GM12878 (cell line): Measurements from ENCODE around the gene TTC16. TPM values are rescaled to one million over a fixed set of nuclear protein-coding genes. Genes with fewer than 3 reads are reported as not detected.

Experiments
- KDM1A ChIP-seq: fragments of 200-600 bp; sonication (generic); IDR thresholded peaks from 2 replicates; pipeline ENCODE4 v1.6.1; 2016; ENCODE audit warnings: borderline replicate concordance
- MYB ChIP-seq: fragments of 150-350 bp; IDR thresholded peaks from 2 replicates; pipeline ENCODE4 v1.6.1; 2014; ENCODE audit warnings: mild to moderate bottlenecking, low read depth, low read length, borderline replicate concordance
- NFYB ChIP-seq: IDR thresholded peaks from 2 replicates; pipeline ENCODE4 v1.6.1; 2011; ENCODE audit warnings: low read depth, mild to moderate bottlenecking, low read length, improper control_type of control experiment, moderate library complexity; ENCODE audit not compliant: insufficient read depth
- RB1 ChIP-seq: fragments of 450-650 bp; formaldehyde crosslinking; IDR thresholded peaks from 2 replicates; pipeline ENCODE4 v1.6.1; 2017; ENCODE audit warnings: mild to moderate bottlenecking, borderline replicate concordance
- TCF7 ChIP-seq: IDR thresholded peaks from 2 replicates; pipeline ENCODE4 v1.6.1; 2014; ENCODE audit warnings: antibody characterized with exemption, borderline replicate concordance
- ZSCAN29 ChIP-seq: fragments of 450-650 bp; IDR thresholded peaks from 2 replicates; pipeline ENCODE4 v1.6.1; 2017; ENCODE audit warnings: mild to moderate bottlenecking, moderate library complexity
- polyA plus RNA-seq, 11 experiments: library from polyadenylated mRNA; depleted of rRNA in 4 of 11; unstranded in 6 of 11; stranded (reverse) in 5 of 11; fragments of >200 nt; fragmentation: Nextera tagmentation in 4 of 11; fragmentation: Illumina TruSeq in 1 of 11; extraction: Ambion mirVana in 4 of 11; extraction: Trizol in 1 of 11; gene quantifications; 1 replicate in 1 of 11; 2 replicates in 10 of 11; pipeline versions ENCODE4 v1.2.1 to v1.2.3, GENCODE V29; 2011 to 2016; ENCODE audit warnings: inconsistent platforms in 2 of 11, missing spikeins in 2 of 11, low read depth in 1 of 11
- total RNA-seq, 4 experiments: library from RNA; depleted of rRNA in 3 of 4; stranded (reverse); fragments of >200 nt in 3 of 4; fragmentation: Illumina TruSeq in 1 of 4; extraction: Trizol in 1 of 4; gene quantifications; 2 replicates each; pipeline versions ENCODE4 v1.2.1 to v1.2.3, GENCODE V29; 2013 to 2021
- TF ChIP-seq, protein P1 (sequence below): IDR thresholded peaks from 2 replicates; pipeline ENCODE4 v1.6.1; 2012; ENCODE audit warnings: improper control_type of control experiment, low read depth, low read length; ENCODE audit not compliant: insufficient replicate concordance
- TF ChIP-seq, protein P2 (sequence below): fragments of 450-650 bp; IDR thresholded peaks from 2 replicates; pipeline ENCODE4 v1.6.1; 2018; ENCODE audit warnings: borderline replicate concordance, mild to moderate bottlenecking; ENCODE audit not compliant: partially characterized antibody
- TF ChIP-seq, protein P3 (sequence below): fragments of 450-650 bp; formaldehyde crosslinking; IDR thresholded peaks from 2 replicates; pipeline ENCODE4 v1.4.0; 2020; ENCODE audit warnings: mild to moderate bottlenecking, moderate library complexity
- TF ChIP-seq, protein P4 (sequence below): fragments of 150-350 bp; IDR thresholded peaks from 2 replicates; pipeline ENCODE4 v1.6.1; 2014; ENCODE audit warnings: mild to moderate bottlenecking, low read depth, low read length
- TF ChIP-seq, protein P5 (sequence below): fragments of 450-650 bp; IDR thresholded peaks from 2 replicates; pipeline ENCODE4 v1.6.1; 2017; ENCODE audit warnings: mild to moderate bottlenecking, low read depth, inconsistent platforms; ENCODE audit not compliant: poor library complexity, severe bottlenecking
- TF ChIP-seq, protein P6 (sequence below): IDR thresholded peaks from 2 replicates; pipeline ENCODE4 v1.6.1; 2012; ENCODE audit warnings: low read depth, low read length, improper control_type of control experiment

Gene TTC16
- total and polyA plus RNA-seq, 10 of the 15 experiments (the other 5 are each of a cell fraction or from before 2014, with no cell fraction given), result 0.03 TPM; not detected in 9

DNA sequence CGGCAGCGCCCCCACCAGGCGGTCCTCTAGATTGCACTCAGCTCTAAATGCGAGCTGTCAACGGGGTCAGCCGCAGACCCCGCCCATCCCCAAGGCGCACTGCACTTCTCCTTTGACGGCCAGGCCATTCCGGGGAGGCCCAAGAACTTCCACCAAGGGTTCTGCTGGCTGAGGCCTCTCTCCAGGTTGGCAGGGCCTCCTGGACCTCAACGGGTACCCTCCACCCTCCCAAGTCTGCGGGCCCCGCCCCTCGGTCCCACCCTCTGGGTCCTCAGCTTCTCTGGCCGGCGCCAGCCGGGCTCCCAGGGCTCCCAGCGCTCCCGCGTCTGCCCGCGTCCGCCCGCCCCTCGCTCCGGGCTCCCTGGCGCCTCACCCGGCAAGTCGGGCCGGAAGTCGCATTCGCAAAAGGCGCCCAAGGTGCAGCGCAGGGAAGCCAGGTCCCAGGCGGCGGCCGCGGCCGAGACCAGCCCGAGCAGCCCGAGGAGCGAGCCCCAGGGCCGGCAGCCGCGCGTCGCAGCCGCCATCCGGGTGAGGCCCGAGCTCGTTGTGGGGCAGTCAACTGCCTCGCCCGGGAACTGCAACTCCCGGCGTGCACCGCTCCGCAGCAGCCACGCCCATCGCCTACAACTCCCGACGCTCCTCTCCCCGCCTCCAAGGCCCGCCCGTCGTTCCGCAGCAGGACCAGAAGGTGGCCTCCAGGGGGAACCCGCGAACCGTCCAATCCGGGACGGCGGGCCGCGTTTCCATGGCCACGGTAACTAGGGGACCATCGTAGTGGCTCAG is 19.1 kb downstream of the TTC16 start, which contains the start of gene TOR2A (continued):
- TF ChIP-seq, protein P1, sequence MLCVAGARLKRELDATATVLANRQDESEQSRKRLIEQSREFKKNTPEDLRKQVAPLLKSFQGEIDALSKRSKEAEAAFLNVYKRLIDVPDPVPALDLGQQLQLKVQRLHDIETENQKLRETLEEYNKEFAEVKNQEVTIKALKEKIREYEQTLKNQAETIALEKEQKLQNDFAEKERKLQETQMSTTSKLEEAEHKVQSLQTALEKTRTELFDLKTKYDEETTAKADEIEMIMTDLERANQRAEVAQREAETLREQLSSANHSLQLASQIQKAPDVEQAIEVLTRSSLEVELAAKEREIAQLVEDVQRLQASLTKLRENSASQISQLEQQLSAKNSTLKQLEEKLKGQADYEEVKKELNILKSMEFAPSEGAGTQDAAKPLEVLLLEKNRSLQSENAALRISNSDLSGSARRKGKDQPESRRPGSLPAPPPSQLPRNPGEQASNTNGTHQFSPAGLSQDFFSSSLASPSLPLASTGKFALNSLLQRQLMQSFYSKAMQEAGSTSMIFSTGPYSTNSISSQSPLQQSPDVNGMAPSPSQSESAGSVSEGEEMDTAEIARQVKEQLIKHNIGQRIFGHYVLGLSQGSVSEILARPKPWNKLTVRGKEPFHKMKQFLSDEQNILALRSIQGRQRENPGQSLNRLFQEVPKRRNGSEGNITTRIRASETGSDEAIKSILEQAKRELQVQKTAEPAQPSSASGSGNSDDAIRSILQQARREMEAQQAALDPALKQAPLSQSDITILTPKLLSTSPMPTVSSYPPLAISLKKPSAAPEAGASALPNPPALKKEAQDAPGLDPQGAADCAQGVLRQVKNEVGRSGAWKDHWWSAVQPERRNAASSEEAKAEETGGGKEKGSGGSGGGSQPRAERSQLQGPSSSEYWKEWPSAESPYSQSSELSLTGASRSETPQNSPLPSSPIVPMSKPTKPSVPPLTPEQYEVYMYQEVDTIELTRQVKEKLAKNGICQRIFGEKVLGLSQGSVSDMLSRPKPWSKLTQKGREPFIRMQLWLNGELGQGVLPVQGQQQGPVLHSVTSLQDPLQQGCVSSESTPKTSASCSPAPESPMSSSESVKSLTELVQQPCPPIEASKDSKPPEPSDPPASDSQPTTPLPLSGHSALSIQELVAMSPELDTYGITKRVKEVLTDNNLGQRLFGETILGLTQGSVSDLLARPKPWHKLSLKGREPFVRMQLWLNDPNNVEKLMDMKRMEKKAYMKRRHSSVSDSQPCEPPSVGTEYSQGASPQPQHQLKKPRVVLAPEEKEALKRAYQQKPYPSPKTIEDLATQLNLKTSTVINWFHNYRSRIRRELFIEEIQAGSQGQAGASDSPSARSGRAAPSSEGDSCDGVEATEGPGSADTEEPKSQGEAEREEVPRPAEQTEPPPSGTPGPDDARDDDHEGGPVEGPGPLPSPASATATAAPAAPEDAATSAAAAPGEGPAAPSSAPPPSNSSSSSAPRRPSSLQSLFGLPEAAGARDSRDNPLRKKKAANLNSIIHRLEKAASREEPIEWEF, result no peak
- TF ChIP-seq, protein P2, sequence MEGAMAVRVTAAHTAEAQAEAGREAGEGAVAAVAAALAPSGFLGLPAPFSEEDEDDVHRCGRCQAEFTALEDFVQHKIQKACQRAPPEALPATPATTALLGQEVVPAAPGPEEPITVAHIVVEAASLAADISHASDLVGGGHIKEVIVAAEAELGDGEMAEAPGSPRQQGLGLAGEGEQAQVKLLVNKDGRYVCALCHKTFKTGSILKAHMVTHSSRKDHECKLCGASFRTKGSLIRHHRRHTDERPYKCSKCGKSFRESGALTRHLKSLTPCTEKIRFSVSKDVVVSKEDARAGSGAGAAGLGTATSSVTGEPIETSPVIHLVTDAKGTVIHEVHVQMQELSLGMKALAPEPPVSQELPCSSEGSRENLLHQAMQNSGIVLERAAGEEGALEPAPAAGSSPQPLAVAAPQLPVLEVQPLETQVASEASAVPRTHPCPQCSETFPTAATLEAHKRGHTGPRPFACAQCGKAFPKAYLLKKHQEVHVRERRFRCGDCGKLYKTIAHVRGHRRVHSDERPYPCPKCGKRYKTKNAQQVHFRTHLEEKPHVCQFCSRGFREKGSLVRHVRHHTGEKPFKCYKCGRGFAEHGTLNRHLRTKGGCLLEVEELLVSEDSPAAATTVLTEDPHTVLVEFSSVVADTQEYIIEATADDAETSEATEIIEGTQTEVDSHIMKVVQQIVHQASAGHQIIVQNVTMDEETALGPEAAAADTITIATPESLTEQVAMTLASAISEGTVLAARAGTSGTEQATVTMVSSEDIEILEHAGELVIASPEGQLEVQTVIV, result no peak
- TF ChIP-seq KDM1A (no peak), NFYB (peak; percentile 64), MYB (no peak), TCF7 (no peak), ZSCAN29 (no peak; the same call in 1 of the 2 replicates), RB1 (peak; percentile 86)
- TF ChIP-seq, protein P3, sequence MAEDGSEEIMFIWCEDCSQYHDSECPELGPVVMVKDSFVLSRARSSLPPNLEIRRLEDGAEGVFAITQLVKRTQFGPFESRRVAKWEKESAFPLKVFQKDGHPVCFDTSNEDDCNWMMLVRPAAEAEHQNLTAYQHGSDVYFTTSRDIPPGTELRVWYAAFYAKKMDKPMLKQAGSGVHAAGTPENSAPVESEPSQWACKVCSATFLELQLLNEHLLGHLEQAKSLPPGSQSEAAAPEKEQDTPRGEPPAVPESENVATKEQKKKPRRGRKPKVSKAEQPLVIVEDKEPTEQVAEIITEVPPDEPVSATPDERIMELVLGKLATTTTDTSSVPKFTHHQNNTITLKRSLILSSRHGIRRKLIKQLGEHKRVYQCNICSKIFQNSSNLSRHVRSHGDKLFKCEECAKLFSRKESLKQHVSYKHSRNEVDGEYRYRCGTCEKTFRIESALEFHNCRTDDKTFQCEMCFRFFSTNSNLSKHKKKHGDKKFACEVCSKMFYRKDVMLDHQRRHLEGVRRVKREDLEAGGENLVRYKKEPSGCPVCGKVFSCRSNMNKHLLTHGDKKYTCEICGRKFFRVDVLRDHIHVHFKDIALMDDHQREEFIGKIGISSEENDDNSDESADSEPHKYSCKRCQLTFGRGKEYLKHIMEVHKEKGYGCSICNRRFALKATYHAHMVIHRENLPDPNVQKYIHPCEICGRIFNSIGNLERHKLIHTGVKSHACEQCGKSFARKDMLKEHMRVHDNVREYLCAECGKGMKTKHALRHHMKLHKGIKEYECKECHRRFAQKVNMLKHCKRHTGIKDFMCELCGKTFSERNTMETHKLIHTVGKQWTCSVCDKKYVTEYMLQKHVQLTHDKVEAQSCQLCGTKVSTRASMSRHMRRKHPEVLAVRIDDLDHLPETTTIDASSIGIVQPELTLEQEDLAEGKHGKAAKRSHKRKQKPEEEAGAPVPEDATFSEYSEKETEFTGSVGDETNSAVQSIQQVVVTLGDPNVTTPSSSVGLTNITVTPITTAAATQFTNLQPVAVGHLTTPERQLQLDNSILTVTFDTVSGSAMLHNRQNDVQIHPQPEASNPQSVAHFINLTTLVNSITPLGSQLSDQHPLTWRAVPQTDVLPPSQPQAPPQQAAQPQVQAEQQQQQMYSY (CRISPR knock-in tag), result no peak
- TF ChIP-seq, protein P4, sequence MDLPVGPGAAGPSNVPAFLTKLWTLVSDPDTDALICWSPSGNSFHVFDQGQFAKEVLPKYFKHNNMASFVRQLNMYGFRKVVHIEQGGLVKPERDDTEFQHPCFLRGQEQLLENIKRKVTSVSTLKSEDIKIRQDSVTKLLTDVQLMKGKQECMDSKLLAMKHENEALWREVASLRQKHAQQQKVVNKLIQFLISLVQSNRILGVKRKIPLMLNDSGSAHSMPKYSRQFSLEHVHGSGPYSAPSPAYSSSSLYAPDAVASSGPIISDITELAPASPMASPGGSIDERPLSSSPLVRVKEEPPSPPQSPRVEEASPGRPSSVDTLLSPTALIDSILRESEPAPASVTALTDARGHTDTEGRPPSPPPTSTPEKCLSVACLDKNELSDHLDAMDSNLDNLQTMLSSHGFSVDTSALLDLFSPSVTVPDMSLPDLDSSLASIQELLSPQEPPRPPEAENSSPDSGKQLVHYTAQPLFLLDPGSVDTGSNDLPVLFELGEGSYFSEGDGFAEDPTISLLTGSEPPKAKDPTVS, result peak; percentile 34; the same call in 1 of the 2 replicates
- TF ChIP-seq, protein P5, sequence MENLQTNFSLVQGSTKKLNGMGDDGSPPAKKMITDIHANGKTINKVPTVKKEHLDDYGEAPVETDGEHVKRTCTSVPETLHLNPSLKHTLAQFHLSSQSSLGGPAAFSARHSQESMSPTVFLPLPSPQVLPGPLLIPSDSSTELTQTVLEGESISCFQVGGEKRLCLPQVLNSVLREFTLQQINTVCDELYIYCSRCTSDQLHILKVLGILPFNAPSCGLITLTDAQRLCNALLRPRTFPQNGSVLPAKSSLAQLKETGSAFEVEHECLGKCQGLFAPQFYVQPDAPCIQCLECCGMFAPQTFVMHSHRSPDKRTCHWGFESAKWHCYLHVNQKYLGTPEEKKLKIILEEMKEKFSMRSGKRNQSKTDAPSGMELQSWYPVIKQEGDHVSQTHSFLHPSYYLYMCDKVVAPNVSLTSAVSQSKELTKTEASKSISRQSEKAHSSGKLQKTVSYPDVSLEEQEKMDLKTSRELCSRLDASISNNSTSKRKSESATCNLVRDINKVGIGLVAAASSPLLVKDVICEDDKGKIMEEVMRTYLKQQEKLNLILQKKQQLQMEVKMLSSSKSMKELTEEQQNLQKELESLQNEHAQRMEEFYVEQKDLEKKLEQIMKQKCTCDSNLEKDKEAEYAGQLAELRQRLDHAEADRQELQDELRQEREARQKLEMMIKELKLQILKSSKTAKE, result no peak
- TF ChIP-seq, protein P6, sequence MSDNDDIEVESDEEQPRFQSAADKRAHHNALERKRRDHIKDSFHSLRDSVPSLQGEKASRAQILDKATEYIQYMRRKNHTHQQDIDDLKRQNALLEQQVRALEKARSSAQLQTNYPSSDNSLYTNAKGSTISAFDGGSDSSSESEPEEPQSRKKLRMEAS, result peak; percentile 69
